HG02938 (cell line): ENCODE data around the gene KRTAP5-3.
"Not testable (repeated sequence)": the region's sequence is repeated elsewhere in the genome, so short reads cannot be mapped to it uniquely, and the experiment has no call there.

Experiments used
- ATAC-seq: cut with Tn5 transposase; IDR thresholded peaks from one replicate; pipeline ENCODE4 v1.9.1; 2021; ENCODE audit warnings: mild to moderate bottlenecking, moderate library complexity; ENCODE audit not compliant: unreplicated experiment

KRTAP5-3 gene, protein sequence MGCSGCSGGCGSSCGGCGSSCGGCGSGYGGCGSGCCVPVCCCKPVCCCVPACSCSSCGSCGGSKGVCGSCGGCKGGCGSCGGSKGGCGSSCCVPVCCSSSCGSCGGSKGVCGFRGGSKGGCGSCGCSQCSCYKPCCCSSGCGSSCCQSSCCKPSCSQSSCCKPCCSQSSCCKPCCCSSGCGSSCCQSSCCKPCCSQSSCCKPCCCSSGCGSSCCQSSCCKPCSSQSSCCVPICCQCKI

DNA sequence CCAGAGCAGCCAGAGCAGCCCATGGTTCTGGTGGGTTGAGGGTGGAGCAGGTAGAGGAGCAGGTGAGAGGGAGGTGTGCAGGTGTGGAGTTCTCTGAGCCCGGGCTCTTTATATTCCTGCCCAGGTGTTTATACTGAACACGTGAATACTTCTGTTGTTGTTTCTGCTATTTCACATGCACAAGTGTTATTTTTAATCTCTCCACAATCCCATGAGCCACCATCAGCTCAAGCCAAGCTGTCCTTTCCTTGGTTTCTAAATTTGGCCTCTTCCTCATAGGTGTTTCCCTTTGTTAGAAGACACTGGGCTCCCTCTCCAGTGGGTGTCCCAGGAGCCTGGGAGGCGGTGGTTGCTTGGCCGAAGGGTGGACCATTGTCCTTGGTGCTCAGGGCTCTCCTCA is at the start of gene KRTAP5-3:
KRTAP5-3 (minus strand) TSS at position 101 of the 400 bp plus-strand sequence; CDS start at position 23, 78 bp downstream.
- ATAC-seq: no peak

DNA sequence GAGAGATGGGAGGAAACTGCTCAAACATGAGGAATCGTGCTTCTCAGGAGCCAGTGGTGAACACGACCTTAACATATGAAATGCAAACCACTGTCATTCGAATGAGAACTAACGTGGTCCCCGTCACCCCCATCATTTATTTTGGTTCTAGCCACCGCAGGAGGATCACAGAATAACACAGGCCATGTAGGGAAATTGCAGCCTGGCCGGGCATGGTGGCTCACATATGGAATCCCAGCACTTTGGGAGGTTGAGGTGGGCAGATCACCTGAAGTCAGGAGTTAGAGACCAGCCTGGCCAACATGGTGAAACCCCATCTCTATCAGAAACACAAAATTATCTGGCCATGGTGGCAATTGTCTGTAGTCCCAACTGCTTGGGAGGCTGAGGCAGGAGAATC is 48.4 kb upstream of the KRTAP5-3 start:
- no peak for ATAC-seq

DNA sequence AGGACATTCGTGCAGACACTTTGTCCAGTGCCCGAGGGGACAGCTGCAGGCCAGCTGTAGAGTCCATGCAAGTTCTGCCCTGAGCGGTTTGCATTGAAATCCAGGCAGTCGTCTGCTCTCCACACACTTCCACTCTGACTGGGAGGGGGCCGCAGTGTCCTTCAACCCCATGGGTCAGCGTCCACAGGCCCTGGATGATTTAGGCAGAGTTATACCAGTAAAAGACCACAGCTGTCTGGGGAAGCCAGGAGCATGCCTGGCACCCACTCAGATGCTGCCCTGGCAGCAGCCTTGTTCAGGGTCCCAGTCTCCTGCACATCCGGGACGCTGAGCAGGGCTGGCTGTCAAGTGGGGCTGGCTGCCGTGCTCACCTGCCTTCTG is 47.8 kb upstream of the KRTAP5-3 start:
- ATAC-seq: no peak

DNA sequence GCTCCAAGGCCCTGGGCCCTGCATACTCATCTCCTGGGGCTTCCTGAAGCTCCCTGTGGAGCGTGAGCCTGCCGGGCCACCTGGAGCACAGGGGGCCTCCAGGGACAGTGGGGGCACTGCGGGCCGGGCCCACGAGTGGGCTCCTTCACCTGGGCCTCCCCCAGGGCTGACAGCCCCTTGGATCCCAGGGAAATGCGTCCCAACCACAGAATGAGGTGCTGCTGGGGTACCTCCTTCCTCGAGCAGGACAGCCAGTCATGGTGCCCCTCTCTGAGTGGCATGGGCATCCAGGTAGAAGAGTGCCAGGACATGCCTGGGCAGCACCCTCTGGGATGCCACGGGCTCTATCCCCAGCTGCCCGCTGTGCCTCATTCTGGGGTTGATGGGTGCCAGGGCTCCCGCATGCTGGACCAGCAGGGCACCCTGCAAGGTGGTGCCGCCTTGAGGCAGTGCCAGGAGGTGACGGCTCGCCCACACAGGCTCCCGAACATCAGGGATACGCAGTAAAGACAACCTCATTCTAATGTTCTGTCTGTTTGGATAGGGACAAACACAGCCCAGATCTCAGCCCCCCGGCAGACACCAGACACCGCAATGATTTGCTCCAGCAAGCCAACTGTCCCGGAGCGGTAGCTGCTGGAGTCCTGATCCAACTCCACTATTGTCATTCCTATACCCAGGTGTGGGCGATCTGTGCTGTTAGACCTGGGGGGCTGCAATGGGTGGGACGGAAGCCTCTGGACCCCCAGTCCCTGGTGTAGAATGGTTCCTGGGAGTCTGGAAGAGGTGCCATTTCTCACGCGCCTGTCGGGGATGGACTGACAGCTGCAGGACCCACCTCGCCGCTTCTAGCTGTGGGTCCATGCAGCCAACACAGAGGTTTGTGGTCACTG is 47.2 kb upstream of the KRTAP5-3 start:
- no peak for ATAC-seq

DNA sequence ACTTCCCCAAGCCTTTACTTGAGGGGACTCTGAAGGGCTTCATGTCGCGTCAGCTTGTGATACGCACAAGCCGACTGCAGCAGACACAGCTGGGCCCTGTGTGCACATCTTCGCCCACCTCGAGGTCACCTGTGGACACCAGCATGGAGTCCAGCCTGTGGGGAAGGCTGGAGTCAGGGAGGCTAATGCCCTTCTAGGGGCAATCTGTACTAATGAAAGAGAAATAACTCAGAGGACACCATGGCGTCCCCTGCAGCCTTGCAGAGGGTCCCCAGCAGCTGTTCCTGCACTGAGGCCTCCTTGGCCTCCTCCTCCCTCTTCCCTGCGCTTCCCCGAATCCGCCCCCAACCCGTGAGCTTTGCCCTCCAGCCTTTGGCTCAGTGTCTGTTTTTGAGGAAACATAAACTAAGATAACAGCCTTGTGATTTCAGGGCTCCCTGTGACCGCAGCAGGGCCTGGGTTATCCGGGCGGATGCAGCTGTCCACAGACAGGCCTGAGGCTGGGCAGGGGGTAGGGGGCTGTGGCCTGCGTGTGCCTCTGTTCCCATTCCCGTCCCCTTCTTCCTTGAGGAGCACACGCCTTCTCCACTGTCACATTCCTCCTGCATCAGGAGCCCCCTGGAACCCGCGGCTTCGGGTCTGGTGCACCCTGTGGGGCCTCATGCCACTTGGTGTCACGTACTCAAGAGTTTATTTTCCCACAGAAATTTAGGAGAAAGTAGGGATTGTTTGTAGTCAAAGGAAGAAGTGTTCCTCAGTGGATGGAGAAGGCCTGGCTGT is 46.3 kb upstream of the KRTAP5-3 start:
- no peak for ATAC-seq

DNA sequence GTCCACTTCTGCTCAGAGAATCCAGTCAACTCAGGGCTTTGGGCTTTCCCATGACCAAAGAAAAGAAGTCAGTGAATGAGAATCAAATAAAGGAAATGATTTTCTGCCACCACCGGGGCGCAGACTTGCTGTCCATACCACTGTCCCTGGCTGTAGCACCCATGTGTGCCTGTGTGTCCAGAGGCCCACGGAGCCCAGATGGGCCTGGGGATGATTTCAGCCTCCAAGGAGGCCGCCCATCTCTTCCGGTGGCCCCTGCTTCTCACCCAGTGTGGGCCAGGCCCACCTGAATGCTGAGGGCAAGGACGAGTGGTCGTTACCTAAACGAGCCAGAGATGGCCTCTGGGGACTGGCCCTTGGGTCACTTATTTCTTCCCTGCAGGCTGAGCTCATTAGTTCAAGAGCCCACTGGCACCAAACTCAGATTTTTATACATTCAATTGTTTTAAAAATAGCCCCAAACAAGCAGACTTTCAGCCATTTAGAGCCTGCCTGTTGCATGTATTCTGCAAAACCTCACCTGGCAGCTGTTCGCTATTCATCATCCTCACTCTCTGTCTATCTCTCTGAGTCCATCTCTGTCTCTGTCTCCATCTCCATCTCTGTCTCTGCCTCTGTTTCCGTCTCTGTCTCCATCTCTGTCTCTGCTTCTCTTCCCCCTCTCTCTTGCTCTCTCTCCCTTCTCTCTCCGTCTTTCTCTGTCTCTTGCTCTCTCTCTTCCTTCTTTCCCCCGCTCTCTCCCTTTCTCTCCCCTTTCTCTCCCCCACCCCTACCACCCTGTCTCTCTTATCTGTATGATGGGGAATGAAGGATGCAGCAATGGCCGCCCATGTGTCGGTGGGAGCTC is 45.5 kb upstream of the KRTAP5-3 start:
- ATAC-seq: no peak

DNA sequence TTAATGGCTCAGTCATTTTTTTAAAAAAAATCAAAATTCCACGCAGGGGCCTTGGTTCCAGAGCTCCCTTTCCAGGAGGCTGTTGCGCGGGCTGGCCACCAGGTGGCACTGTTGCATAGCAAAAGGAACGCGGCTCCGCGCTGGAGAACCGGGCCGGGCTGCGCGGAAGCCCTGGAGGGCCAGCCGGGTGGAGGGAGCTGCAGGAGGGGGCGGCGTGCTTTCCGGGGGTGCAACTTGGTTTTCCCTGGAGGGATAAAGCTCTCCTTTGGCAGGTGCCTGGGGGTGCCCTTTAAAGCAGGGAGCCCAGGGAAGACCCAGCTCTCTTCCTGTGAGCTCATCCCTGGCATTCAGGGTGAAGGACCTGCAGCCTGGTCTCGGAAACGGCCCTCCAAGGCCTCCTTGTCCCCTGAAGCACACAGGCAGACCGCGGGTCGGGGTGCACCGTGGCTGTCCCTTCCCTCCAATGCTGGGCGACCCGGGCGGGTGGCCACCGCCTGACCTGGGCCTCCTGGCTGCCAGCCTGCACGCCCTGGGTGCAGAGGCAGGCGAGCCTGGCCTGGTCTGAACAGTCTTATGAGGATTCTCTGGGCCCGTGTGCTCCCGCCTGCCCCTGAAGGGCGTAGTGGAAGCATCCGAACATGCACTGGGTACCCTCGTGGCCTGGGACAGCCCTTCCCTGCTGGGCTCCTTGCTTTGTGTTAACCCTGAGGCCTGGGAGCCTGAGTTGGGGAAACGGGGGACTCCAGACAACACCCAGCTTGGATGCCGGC is 44.7 kb upstream of the KRTAP5-3 start:
- no peak for ATAC-seq

DNA sequence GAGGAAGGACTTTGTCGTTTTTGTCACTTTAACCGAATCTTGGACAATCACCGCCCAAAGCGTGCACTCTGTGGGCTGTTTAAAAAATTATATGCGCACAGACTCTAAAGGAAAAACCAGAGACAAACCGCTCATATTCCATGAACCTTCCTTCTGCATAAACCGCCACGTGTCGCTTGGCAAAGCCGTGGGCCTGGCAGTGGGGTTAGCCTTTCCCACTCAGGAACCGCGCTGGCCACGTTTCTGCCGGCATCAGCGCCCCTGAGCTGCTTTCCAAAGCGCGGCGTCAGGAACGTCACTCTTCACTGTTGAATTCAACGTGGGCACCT is 44.1 kb upstream of the KRTAP5-3 start:
- no peak for ATAC-seq

DNA sequence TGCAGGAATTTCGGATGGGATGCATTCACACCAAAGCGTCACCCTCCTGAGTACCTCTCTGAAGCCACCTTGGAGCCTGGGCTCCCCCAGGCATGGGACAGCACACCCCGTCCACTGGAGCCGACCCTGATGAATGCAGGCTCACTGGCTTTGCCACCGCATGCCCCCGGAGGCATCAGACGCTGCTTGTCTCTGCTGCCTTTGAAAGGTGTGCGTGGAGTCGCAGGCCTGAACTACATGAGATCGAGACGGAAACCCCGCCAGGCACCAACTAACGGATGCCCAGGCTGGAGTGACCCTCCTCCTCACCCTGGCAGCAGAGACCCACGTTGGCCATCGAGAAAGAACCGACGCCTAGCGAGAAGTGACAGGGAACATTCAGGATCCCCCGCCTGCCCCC is 43.8 kb upstream of the KRTAP5-3 start:
- ATAC-seq: no peak

DNA sequence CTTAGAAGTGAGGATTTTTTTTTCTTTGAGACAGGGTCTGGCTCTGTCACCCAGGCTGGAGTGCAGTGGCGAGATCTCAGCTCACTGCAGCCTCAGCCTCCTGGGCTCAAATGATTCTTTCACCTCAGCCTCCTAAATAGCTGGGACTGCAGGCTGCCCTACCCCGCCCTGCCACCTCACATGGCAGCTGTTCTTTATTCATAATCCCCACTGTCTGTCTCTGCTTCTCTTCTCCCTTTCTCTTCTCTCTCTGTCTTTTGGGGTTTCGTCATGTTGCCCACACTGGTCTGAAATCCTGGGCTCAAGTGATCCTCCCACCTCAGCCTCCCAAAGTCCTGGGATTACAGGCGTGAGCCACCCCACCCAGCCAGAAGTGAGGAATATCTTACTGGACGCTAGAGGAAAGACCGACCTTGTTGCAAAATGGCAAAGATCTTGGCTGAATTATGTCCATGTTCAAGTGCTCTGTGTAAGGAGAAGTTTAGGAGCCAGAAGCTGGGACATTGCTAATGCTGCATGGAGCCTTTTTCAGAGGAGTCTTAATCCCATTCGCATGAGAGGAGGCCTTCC is 43.2 kb upstream of the KRTAP5-3 start:
- ATAC-seq: no peak

DNA sequence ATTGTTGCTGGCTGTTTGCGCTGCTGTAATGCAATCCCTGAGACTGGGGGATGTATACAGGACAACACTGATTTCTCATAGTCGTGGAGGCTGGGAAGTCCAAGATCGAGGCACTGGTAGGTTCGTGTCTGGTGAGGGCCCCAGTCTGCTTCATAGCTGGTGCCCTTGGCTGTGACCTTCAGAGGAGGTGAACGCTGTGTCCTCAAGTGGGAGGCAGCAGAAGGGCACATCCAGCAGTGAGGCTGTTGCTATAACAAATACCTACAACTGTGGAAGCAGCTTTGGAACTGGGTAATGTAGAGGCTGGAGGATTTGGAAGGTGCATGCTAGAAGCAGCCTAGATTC is 42.6 kb upstream of the KRTAP5-3 start:
- no peak for ATAC-seq

DNA sequence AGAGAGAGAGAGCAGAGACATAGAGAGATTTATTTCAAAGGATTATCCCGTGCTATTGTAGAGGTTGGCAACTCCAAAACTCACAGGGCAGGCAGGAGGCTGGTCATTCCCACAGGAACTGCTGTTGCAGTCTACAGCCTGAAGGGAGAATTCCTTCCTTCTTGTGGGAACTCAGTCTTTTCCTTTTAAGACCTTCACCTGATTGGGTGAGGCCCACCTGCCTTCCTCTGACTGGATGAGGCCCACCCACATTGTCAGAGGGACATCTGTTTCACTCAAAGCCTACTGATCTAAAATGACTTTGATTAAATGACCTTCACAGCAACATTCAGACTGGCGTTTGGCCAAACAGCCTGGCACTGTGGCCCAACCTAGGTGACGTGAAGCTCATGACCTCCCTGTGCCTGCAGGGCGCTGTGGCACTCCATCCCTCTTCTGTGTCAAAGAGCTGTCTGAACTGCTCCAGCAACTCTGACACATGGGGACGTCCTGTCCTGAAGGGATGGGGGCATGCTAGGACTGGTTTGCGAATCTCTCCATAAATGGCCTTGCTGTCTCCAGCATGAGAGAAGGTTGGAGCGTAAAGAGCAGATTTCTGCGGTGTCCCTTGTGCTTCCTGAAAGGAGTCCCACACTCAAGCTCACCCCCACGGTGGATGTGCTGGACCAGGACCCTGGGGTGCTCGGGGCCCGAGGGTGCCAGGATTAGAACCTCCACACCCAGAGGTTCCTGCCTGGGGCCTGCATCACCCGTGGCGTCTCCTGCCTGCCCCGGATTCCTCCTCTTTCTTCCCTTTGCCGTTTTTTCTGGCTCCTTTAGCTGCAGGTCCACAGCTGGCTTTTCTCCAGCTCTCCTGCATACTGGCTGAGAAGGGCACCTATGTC is 42.0 kb upstream of the KRTAP5-3 start:
- no peak for ATAC-seq

DNA sequence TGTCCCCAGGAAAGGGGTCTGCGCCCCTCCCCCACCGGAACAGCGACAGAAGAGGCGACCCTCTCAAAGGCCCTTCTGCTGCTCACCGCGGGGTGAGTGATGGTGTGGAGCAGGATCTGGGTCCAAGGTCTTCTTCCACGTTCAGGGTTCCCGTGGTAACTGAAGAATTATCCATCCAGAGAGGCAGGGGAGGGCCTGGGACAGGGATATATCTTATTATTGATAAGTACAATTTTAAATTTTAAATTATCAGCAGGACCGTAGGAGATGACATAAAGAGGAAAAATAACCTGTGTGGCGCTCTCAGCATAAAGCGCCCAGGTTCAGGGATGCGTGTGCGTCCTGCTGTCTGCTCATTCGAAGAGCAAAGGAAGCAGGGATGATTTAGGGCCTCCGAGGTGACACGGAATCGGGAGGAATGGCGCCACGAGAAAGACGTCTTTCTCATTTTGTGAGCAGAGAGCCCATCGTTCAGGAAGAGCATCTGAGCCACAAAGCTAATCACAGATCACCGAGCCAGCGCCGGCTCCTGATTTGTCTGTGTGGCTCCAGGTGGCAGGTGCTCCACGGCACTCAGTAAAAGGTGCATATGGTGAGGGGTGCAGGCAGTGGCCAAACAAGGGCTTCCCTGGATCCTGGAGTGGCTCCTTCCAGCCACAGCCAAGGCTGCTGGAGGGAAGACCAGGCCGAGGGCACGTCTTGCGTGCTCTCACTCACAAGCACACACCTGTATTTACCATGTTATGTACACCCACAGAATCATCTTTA is 40.6 kb upstream of the KRTAP5-3 start:
- no peak for ATAC-seq

DNA sequence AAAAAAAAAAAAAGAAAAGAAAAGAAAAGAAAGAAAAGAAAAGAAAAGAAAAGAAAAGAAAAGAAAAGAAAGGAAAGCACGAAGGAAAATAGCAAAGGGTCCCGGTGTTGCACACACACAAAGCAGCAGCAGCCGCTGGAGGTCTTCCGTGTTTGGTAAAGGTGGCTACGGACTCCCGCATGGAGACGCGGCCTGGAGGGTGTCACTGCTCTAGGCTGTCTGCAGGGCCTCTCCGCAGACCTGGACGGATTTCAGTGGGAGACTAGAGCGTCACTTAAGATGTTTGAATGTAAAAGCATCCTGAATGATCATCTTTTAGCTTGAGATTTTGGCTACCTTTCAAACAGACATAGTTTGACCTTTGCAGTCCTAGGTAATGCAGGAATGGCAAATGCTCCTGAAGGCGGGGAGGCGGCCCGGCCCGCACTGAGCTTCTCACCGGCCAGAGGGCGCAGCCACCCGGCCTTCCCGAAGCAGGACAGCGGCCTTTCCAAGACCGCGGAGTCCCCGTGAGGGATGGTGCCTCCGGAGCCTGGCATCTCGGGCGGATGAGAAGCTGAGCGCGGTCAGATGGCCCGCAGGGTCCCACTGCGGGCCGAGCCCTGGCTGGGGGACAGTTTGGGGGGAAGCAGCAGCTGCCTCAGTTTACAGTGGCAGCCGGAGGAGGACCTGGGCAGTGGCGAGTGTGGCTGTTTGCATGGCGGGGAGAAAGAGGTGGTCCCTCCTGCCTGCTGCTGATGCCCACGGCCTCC is 39.8 kb upstream of the KRTAP5-3 start:
- no peak for ATAC-seq

DNA sequence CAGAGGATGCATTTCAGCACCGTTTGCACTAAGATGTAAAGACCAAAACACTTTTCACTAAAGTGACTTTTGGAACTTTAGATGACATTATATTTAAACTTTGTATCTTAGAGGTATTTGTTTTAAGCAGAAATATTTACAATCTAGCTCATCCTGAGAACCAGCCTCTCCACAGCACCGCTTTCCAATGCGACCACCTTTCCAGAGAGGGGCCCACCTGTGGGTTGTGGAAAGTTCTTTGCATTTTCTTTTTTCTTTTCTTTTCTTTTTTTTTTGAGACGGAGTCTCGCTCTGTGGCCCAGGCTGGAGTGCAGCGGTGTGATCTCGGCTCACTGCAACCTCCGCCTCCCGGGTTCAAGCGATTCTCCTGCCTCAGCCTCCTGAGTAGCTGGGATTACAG is 38.3 kb upstream of the KRTAP5-3 start:
- ATAC-seq: not testable (repeated sequence)

DNA sequence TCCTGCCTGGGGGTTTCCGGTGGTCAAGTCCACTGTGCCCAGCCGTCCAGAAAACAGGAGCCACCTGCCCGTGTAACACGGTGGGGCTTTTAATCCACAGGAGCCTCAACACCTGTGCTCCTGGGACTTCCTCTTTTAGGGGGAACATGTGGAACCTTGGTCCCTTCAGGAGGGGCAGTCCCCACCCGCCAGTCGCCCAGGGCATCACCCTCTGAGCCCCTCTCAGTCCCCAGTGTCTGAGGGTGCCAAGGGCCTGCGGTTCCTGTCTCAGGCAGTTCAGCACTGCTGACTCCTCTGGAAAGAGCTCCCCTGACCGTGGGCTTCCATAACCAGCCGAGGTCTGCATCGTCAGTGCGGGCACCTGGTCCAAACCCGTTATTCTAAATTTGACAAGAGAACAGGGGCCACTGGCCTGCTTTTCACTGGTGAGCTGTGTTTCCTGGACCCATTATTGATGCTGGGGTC is 37.1 kb upstream of the KRTAP5-3 start:
- ATAC-seq: no peak

DNA sequence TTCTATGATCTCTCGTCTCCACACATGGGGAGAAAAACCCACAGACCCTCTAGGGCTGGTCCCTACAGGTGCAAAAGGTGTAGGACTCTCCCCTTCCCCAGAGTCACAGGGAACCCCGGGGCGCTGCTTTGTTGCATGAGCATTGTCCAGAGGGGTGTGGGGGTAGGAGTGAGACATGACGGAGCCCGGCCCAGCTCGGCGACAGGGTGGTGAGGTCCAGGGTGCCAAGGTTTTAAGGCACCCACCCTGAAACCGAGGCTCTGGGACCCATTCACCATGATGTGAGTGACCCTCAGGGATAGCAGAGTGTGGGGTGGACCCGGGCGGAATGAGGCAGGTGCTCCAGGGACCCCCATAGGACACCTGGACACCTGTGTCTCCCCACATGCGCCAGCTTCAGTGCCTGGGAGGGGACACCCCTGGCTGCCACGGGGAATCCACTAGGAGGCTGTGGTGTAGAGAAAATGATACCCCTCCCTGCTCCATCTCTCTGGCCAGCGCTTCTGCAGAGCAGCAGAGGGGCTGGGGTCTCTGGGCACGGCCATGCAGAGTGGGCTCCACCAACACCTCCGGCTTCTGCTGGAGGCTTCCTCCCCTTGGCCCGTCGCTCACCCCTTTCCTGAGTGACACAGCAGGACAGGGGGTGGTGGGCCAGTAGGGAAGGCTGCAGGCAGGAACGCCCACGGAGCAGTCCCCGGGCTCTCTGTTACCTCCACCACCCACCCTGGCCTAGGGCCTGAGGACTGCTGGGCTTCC is 36.5 kb upstream of the KRTAP5-3 start:
- ATAC-seq: no peak
